ENCODE measurements around the gene RAD23B.
A peak's percentile ranks its signal among the peaks of the same experiment; 100 is the strongest.

GRCh38 chr9:107299437-107299836 is 16.4 kb downstream of the RAD23B start:
- TF ChIP-seq CTCF (IDR thresholded peaks at IDR 0.05) (peak in 2 of 6 experiments; percentile 19), POLR2A (IDR thresholded peaks at IDR 0.05) (no peak)

Data from Peyer's patch (tissue), 4 donors.